IMR-90 (cell line): Measurements from ENCODE around the gene CDH3. TPM values are rescaled to one million over a fixed set of nuclear protein-coding genes. Genes with fewer than 3 reads are reported as not detected.

ENCODE experiments used
- ATAC-seq: fragments of 200-7000 bp; cut with Tn5 transposase; 2 replicates; pipeline ENCODE4 v1.9.1; 2020; ENCODE audit warnings: low read depth, mild to moderate bottlenecking, moderate library complexity
- BruUV-seq: library from RNA; stranded (reverse); fragments of 400-500 nt; replicated peaks from 2 replicates; lab custom pipeline; 2021; lab: Mats Ljungman, UMichigan
- CTCF ChIA-PET: fragments of 300-600 bp; formaldehyde crosslinking; extraction: SDS; loops from one replicate; lab custom pipeline; 2021; ENCODE audit warnings: antibody characterized with exemption; lab: Yijun Ruan, JAX
- POLR2A ChIA-PET: fragments of 300-600 bp; sonication (Branson Sonifier 250); formaldehyde crosslinking; loops from one replicate; lab custom pipeline; 2022; ENCODE audit warnings: antibody characterized with exemption; ENCODE audit not compliant: unreplicated experiment; lab: Charles Lee
- DNase-seq: peaks from one replicate; pipeline ENCODE4 v3.0.0; 2013
- H2AFZ ChIP-seq: replicated peaks from 2 replicates; pipeline ENCODE3; 2013; ENCODE audit warnings: low read length, mild to moderate bottlenecking; ENCODE audit not compliant: poor library complexity
- H2AK5ac ChIP-seq: 2 replicates; pipeline ENCODE4 v1.6.1; 2013; ENCODE audit warnings: low read depth, low read length, inconsistent platforms
- H2AK9ac ChIP-seq: replicated peaks from 2 replicates; pipeline ENCODE3; 2013; ENCODE audit warnings: mild to moderate bottlenecking, low read depth, low read length, moderate library complexity; ENCODE audit not compliant: poor library complexity
- H2BK120ac ChIP-seq: 2 replicates; pipeline ENCODE4 v1.6.1; 2013; ENCODE audit warnings: low read depth, low read length, inconsistent platforms
- H2BK15ac ChIP-seq: 3 replicates; pipeline ENCODE4 v1.6.1; 2013; ENCODE audit warnings: low read depth, low read length, inconsistent platforms
- H2BK20ac ChIP-seq: 2 replicates; pipeline ENCODE4 v1.6.1; 2013; ENCODE audit warnings: low read depth, mild to moderate bottlenecking, inconsistent platforms, low read length, moderate library complexity
- H2BK5ac ChIP-seq: 2 replicates; pipeline ENCODE4 v1.6.1; 2013; ENCODE audit warnings: mild to moderate bottlenecking, low read depth, low read length, inconsistent platforms; ENCODE audit not compliant: poor library complexity, severe bottlenecking
- H3K14ac ChIP-seq: replicated peaks from 2 replicates; pipeline ENCODE4 v1.6.1; 2013; ENCODE audit warnings: low read depth, low read length, inconsistent platforms
- H3K18ac ChIP-seq: 2 replicates; pipeline ENCODE4 v1.6.1; 2013; ENCODE audit warnings: low read depth, low read length, control low read depth
- H3K23ac ChIP-seq: 2 replicates; pipeline ENCODE4 v1.6.1; 2013; ENCODE audit warnings: low read depth, low read length, inconsistent platforms
- H3K27ac ChIP-seq: 2 replicates; pipeline ENCODE4 v1.5.1; 2013; ENCODE audit warnings: mild to moderate bottlenecking, control low read depth, low read length; ENCODE audit not compliant: insufficient read depth
- H3K27me3 ChIP-seq: 2 replicates; pipeline ENCODE4 v1.6.1; 2013; ENCODE audit warnings: low read length; ENCODE audit not compliant: control insufficient read depth, insufficient read depth
- H3K36me3 ChIP-seq: 2 replicates; pipeline ENCODE4 v1.6.1; 2013; ENCODE audit warnings: low read length, mixed read lengths; ENCODE audit not compliant: control insufficient read depth, insufficient read depth
- H3K4ac ChIP-seq: 2 replicates; pipeline ENCODE4 v1.6.1; 2013; ENCODE audit warnings: low read depth, low read length, inconsistent platforms
- H3K4me1 ChIP-seq: 2 replicates; pipeline ENCODE4 v1.6.1; 2013; ENCODE audit warnings: low read length, mixed read lengths; ENCODE audit not compliant: control insufficient read depth, insufficient read depth
- H3K4me2 ChIP-seq: 2 replicates; pipeline ENCODE4 v1.6.1; 2013; ENCODE audit warnings: low read depth, mild to moderate bottlenecking, control low read depth, low read length, moderate library complexity
- H3K4me3 ChIP-seq: 2 replicates; pipeline ENCODE4 v1.5.1; 2013; ENCODE audit warnings: low read depth, mild to moderate bottlenecking, control low read depth, low read length, moderate library complexity; ENCODE audit not compliant: insufficient read depth
- H3K56ac ChIP-seq: 2 replicates; pipeline ENCODE4 v1.6.1; 2013; ENCODE audit warnings: low read length, inconsistent platforms; ENCODE audit not compliant: insufficient read depth; ENCODE audit errors: extremely low read depth
- H3K79me1 ChIP-seq, 2 experiments: 2 replicates each; pipeline ENCODE4 v1.6.1; 2013; ENCODE audit warnings: low read length in 2 of 2, inconsistent platforms in 1 of 2, low read depth in 1 of 2
- H3K9ac ChIP-seq: 2 replicates; pipeline ENCODE4 v1.6.1; 2013; ENCODE audit warnings: low read depth, low read length, control low read depth
- H3K9me1 ChIP-seq: 2 replicates; pipeline ENCODE4 v1.6.1; 2013; ENCODE audit warnings: low read length, inconsistent platforms; ENCODE audit not compliant: insufficient read depth
- H3K9me3 ChIP-seq: 2 replicates; pipeline ENCODE4 v1.6.1; 2013; ENCODE audit warnings: low read length; ENCODE audit not compliant: control insufficient read depth, insufficient read depth
- H4K20me1 ChIP-seq: 2 replicates; pipeline ENCODE4 v1.6.1; 2013; ENCODE audit warnings: low read length, inconsistent platforms; ENCODE audit not compliant: insufficient read depth
- H4K5ac ChIP-seq: 2 replicates; pipeline ENCODE4 v1.6.1; 2013; ENCODE audit warnings: mild to moderate bottlenecking, low read depth, low read length, control low read depth
- H4K8ac ChIP-seq, 2 experiments: 2 replicates each; pipeline ENCODE4 v1.6.1; 2013; ENCODE audit warnings: low read depth in 2 of 2, low read length in 2 of 2, control low read depth in 1 of 2, inconsistent platforms in 1 of 2
- H4K91ac ChIP-seq: 2 replicates; pipeline ENCODE4 v1.6.1; 2013; ENCODE audit warnings: low read depth, low read length, inconsistent platforms; ENCODE audit not compliant: insufficient read depth
- BHLHE40 ChIP-seq: fragments of 150-350 bp; IDR thresholded peaks from 2 replicates; pipeline ENCODE4 v1.6.1; 2016; ENCODE audit warnings: mild to moderate bottlenecking, low read depth, low read length
- CEBPB ChIP-seq: IDR thresholded peaks from 2 replicates; pipeline ENCODE4 v1.6.1; 2012; ENCODE audit warnings: low read depth, low read length, improper control_type of control experiment
- CHD1 ChIP-seq: IDR thresholded peaks from 2 replicates; pipeline ENCODE4 v1.6.1; 2012; ENCODE audit warnings: low read depth, low read length, improper control_type of control experiment
- MAZ ChIP-seq: IDR thresholded peaks from 2 replicates; pipeline ENCODE4 v1.6.1; 2012; ENCODE audit warnings: low read depth, mild to moderate bottlenecking, low read length, improper control_type of control experiment, moderate library complexity, borderline replicate concordance
- POLR2A ChIP-seq: IDR thresholded peaks from 2 replicates; pipeline ENCODE4 v1.6.1; 2012; ENCODE audit warnings: mild to moderate bottlenecking, low read depth, low read length
- RCOR1 ChIP-seq: IDR thresholded peaks from 2 replicates; pipeline ENCODE4 v1.6.1; 2012; ENCODE audit warnings: mild to moderate bottlenecking, low read length, improper control_type of control experiment; ENCODE audit not compliant: insufficient replicate concordance
- RFX5 ChIP-seq: IDR thresholded peaks from 2 replicates; pipeline ENCODE4 v1.8.0; 2012; ENCODE audit warnings: low read depth, mild to moderate bottlenecking, low read length, moderate library complexity
- WGBS, 2 experiments: methylation state at CpG; one replicate each; pipeline versions ENCODE4 v1.1.5 to v1.1.7; 2013; ENCODE audit warnings: missing lambda C conversion rate in 2 of 2; ENCODE audit not compliant: insufficient read length in 1 of 2; ENCODE audit errors: extremely low coverage in 2 of 2; 5-methylcytosine and 5-hydroxymethylcytosine counted together
- dilution Hi-C: fragments of 300-500 bp; cut with HindIII; formaldehyde crosslinking; loops from one replicate; pipeline ENCODE4 v1.14.3; 2018; ENCODE audit warnings: low sequenced_read_pairs; ENCODE audit not compliant: unreplicated experiment
- in situ Hi-C: fragments of 300-500 bp; cut with MboI; formaldehyde crosslinking; loops from 3 replicates; pipeline ENCODE4 v1.14.3; 2019; ENCODE audit warnings: low sequenced_read_pairs, inconsistent platforms, mixed read lengths
- intact Hi-C: fragments of 100-400 bp; cut with micrococcal nuclease; formaldehyde crosslinking; loops from 2 replicates; pipeline ENCODE4 v1.10.0; 2022
- polyA plus RNA-seq, 3 experiments: library from polyadenylated mRNA; depleted of rRNA; stranded (reverse); fragments of >200 nt; gene quantifications; 2 replicates each; pipeline ENCODE4 v1.2.3, GENCODE V29; 2012; ENCODE audit warnings: low replicate concordance in 1 of 3
- total RNA-seq: library from RNA; depleted of rRNA; stranded (reverse); fragments of >200 nt; gene quantifications from 2 replicates; pipeline ENCODE4 v1.2.3, GENCODE V29; 2012
- TF ChIP-seq, protein P1 (sequence below): fragments of 150-350 bp; IDR thresholded peaks from 2 replicates; pipeline ENCODE4 v1.6.1; 2017; ENCODE audit warnings: mild to moderate bottlenecking, antibody characterized with exemption, low read length, low read depth
- TF ChIP-seq, protein P2 (sequence below): conservative IDR thresholded peaks from 2 replicates; pipeline ENCODE4 v1.5.1; 2012; ENCODE audit warnings: mild to moderate bottlenecking, low read depth, low read length, improper control_type of control experiment

CDH3 gene
- total and polyA plus RNA-seq, 2 of the 4 experiments (the other 2 are of a cell fraction): not detected

DNA sequence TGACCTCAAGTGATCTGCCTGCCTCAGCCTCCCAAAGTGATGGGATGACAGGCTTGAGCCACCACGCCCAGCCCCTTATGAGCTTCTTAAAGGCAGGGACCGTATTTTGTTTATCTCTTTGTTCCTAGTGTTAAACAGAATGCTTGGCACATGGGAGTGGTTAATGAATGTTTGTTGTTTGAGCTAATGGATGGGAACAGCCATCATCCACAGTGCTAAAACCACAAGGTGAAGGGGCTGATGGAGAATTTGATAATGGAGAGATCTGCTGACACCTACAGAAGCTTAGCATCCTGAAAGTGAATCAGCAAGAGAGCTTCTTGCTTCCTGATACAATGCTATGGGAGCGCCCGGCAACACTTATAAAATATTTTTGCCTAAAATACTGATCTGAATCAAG lies 83.4 kb downstream of the CDH3 start:
- BruUV-seq: no TSS peak
- Histone ChIP-seq H4K20me1 (no peaks in the 10 kb centered on the region), H2BK20ac (no peak overlapping the region), H3K4me1 (no peaks in the 10 kb centered on the region), H2AFZ (no peak overlapping the region), H3K9ac (no peak overlapping the region), H3K4ac (no peak overlapping the region), H2BK15ac (no peak overlapping the region), H2AK5ac (no peak overlapping the region), H4K91ac (no peak overlapping the region), H3K9me3 (no peaks in the 10 kb centered on the region), H3K18ac (no peak overlapping the region), H4K8ac (no peak overlapping the region), H3K56ac (no peak overlapping the region), H3K36me3 (no peaks in the 10 kb centered on the region), H3K23ac (no peak overlapping the region), H3K4me2 (no peak overlapping the region), H3K14ac (no peak overlapping the region), H4K5ac (no peak overlapping the region), H3K79me1 (no peaks in the 10 kb centered on the region), H2BK5ac (no peak overlapping the region), H3K9me1 (no peaks in the 10 kb centered on the region), H2AK9ac (no peak overlapping the region), H3K27ac (no peak overlapping the region), H2BK120ac (no peak overlapping the region), H3K4me3 (no peak overlapping the region), H3K27me3 (peaks cover 11% of the 10 kb centered on the region; the same call in 1 of the 2 replicates)
- dilution Hi-C loops: no loop called here
- no peak for TF ChIP-seq MAZ
- TF ChIP-seq CHD1: no peak
- TF ChIP-seq RCOR1: no peak
- TF ChIP-seq BHLHE40: no peak
- TF ChIP-seq CEBPB: no peak
- TF ChIP-seq, protein P1, sequence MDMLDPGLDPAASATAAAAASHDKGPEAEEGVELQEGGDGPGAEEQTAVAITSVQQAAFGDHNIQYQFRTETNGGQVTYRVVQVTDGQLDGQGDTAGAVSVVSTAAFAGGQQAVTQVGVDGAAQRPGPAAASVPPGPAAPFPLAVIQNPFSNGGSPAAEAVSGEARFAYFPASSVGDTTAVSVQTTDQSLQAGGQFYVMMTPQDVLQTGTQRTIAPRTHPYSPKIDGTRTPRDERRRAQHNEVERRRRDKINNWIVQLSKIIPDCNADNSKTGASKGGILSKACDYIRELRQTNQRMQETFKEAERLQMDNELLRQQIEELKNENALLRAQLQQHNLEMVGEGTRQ: no peak
- no peak for TF ChIP-seq POLR2A
- no peak for TF ChIP-seq RFX5
- TF ChIP-seq, protein P2, sequence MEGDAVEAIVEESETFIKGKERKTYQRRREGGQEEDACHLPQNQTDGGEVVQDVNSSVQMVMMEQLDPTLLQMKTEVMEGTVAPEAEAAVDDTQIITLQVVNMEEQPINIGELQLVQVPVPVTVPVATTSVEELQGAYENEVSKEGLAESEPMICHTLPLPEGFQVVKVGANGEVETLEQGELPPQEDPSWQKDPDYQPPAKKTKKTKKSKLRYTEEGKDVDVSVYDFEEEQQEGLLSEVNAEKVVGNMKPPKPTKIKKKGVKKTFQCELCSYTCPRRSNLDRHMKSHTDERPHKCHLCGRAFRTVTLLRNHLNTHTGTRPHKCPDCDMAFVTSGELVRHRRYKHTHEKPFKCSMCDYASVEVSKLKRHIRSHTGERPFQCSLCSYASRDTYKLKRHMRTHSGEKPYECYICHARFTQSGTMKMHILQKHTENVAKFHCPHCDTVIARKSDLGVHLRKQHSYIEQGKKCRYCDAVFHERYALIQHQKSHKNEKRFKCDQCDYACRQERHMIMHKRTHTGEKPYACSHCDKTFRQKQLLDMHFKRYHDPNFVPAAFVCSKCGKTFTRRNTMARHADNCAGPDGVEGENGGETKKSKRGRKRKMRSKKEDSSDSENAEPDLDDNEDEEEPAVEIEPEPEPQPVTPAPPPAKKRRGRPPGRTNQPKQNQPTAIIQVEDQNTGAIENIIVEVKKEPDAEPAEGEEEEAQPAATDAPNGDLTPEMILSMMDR: no peak
- WGBS, 2 experiments: no CpG with 5 or more reads among the region's 4 CpGs
- no peak for DNase-seq
- no peak for ATAC-seq
- CTCF ChIA-PET: no interaction called here
- in situ Hi-C loops: no loop called here
- intact Hi-C loops: no loop called here
- POLR2A ChIA-PET: no interaction called here
